Activated CD4-positive, alpha-beta T cell treated with anti-CD3 and anti-CD28 coated beads, Interleukin-2, Interleukin-6, amounts not matched to agents 100 ng/mL and 50 ng/mL, durations not matched to agents 16 hours and 8 hours (primary cell): ENCODE results near the gene MIF4GD.
"Not testable (repeated sequence)": the region's sequence is repeated elsewhere in the genome, so short reads cannot be mapped to it uniquely, and the experiment has no call there.

Source experiments
- DNase-seq: peaks from one replicate; pipeline ENCODE4 v3.0.0-alpha.2; 2020

MIF4GD gene

GRCh38 chr17:75270966-75271232, at the start of gene MIF4GD:
MIF4GD (minus strand) TSS chr17:75271231; CDS start chr17:75270195, 1,036 bp downstream.
- no peak for DNase-seq

GRCh38 chr17:75319904-75320691, 49.1 kb upstream of the MIF4GD start:
- DNase-seq, result no peak

- no peak for DNase-seq
Measured at GRCh38 chr17:75318615-75319222, 47.7 kb upstream of the MIF4GD start.

- DNase-seq, result no peak
Measured at GRCh38 chr17:75318211-75318610, 47.2 kb upstream of the MIF4GD start.

- DNase-seq, result no peak
Measured at GRCh38 chr17:75317671-75318070, 46.6 kb upstream of the MIF4GD start.

- DNase-seq, result no peak
Measured at GRCh38 chr17:75316253-75316652, 45.2 kb upstream of the MIF4GD start.

GRCh38 chr17:75315541-75316243, 44.7 kb upstream of the MIF4GD start:
- peak; percentile 70 for DNase-seq

- DNase-seq, result peak; percentile 65
Measured at GRCh38 chr17:75313941-75314551, 43.0 kb upstream of the MIF4GD start.

GRCh38 chr17:75308732-75309629, 38.0 kb upstream of the MIF4GD start:
- no peak for DNase-seq

GRCh38 chr17:75307957-75308731, 37.1 kb upstream of the MIF4GD start:
- DNase-seq, result no peak

- DNase-seq, result no peak
Measured at GRCh38 chr17:75301502-75302206, 30.6 kb upstream of the MIF4GD start.

- no peak for DNase-seq
Measured at GRCh38 chr17:75301049-75301448, 30.0 kb upstream of the MIF4GD start.

GRCh38 chr17:75300280-75300679, 29.2 kb upstream of the MIF4GD start:
- no peak for DNase-seq

GRCh38 chr17:75295201-75296158, 24.4 kb upstream of the MIF4GD start:
- peak; percentile 86 for DNase-seq

- DNase-seq, result not testable (repeated sequence)
Measured at GRCh38 chr17:75292810-75293448, 21.9 kb upstream of the MIF4GD start.

- peak; percentile 72 for DNase-seq
Measured at GRCh38 chr17:75289832-75290337, 18.9 kb upstream of the MIF4GD start.

- DNase-seq, result peak; percentile 99
Measured at GRCh38 chr17:75289115-75289831, 18.2 kb upstream of the MIF4GD start, which contains the start of gene SLC25A19. SLC25A19 (minus strand) TSS chr17:75289433; CDS start chr17:75286764, 2,669 bp downstream.

GRCh38 chr17:75288770-75289114, 17.7 kb upstream of the MIF4GD start:
- DNase-seq, result peak; percentile 63
